ENCODE results near the gene KANK4.

Gene KANK4

GRCh38 chr1:62282909-62283755 lies 36.1 kb downstream of the KANK4 start:
- no peak overlapping the region for H3K4me3 ChIP-seq (ENCODE audit: low read depth, low read length)
- TF ChIP-seq CTCF (IDR thresholded peaks at IDR 0.05; ENCODE audit: low read depth, low read length) (no peak), POLR2A (IDR thresholded peaks at IDR 0.05; ENCODE audit: extremely low read depth, insufficient read length) (no peak), MYC (IDR thresholded peaks at IDR 0.05; ENCODE audit: low read depth, low read length) (no peak), MAX (IDR thresholded peaks at IDR 0.05; ENCODE audit: low read depth, low read length) (no peak)
- no peak for DNase-seq (ENCODE audit: low read depth)

DNA sequence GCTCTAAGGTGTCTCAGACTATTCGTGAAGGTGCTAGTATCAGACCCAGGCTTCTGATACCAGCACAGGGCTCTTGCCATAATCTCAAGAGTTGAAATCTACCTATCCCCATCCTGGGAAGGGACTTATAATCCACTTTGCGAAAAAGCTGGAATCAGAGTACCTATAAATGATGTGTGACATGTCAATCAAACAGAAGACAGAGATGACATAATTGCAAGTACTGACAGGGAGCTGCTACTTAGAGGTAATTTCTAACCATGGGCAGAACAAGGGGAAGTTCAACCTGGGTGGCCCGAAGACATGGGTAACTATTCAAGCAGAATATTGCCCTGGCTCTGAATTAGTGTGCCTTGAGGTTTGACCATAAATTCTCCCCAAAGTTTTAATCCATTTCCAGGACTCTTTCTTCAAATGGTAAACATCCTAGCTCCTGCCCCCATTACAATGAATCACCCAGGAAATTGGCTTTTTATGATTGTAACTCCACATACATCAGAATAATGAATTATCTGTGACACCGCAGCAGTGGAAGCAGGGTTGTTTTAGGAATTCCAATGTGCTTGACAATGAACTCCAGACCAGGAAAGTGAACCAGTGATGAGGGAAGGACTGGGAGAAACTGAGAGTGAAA lies 37.2 kb downstream of the KANK4 start:
- TF ChIP-seq CTCF (IDR thresholded peaks at IDR 0.05; ENCODE audit: low read depth, low read length) = no peak
- no peak for TF ChIP-seq MYC (IDR thresholded peaks at IDR 0.05; ENCODE audit: low read depth, low read length)
- no peak for TF ChIP-seq MAX (IDR thresholded peaks at IDR 0.05; ENCODE audit: low read depth, low read length)
- no peak overlapping the region for H3K4me3 ChIP-seq (ENCODE audit: low read depth, low read length)
- no peak for DNase-seq (ENCODE audit: low read depth)

- TF ChIP-seq MYC (IDR thresholded peaks at IDR 0.05; ENCODE audit: low read depth, low read length) (no peak), CTCF (IDR thresholded peaks at IDR 0.05; ENCODE audit: low read depth, low read length) (no peak), POLR2A (IDR thresholded peaks at IDR 0.05; ENCODE audit: extremely low read depth, insufficient read length) (no peak), MAX (IDR thresholded peaks at IDR 0.05; ENCODE audit: low read depth, low read length) (no peak)
- no peak overlapping the region for H3K4me3 ChIP-seq (ENCODE audit: low read depth, low read length)
- DNase-seq (ENCODE audit: low read depth) = no peak
Observed at GRCh38 chr1:62280960-62281465, 38.2 kb downstream of the KANK4 start.

DNA sequence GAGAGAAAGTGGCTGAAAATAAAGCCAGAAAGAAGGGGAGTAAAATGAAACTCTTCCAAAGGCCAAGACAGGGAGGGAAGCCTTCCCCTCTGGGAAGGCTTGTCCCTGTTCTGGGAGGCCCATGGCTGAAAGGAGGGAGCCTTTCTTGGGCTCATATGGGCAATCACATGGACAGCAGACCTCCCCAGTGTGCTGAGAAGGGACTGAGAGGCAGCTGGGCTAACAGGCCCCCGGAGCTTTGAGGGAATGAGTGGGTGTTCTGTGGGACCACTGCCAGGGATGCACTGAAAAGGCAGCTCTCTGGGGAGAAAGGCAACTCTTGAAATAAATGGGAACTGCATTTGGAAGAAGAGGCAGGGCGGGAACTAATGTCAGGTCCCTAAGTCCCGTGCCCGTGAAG lies 39.1 kb downstream of the KANK4 start:
- H3K4me3 ChIP-seq (ENCODE audit: low read depth, low read length) = no peak overlapping the region
- no peak for DNase-seq (ENCODE audit: low read depth)
- TF ChIP-seq MAX (IDR thresholded peaks at IDR 0.05; ENCODE audit: low read depth, low read length) = no peak

GRCh38 chr1:62276791-62277190 lies 42.4 kb downstream of the KANK4 start:
- DNase-seq (ENCODE audit: low read depth) = no peak
- TF ChIP-seq CTCF (IDR thresholded peaks at IDR 0.05; ENCODE audit: low read depth, low read length) (no peak), POLR2A (IDR thresholded peaks at IDR 0.05; ENCODE audit: extremely low read depth, insufficient read length) (no peak), MAX (IDR thresholded peaks at IDR 0.05; ENCODE audit: low read depth, low read length) (no peak), MYC (IDR thresholded peaks at IDR 0.05; ENCODE audit: low read depth, low read length) (no peak)
- H3K4me3 ChIP-seq (ENCODE audit: low read depth, low read length) = no peak overlapping the region
